Measurements from ENCODE around the gene ENO2.
A peak's percentile ranks its signal among the peaks of the same experiment; 100 is the strongest.

The ENO2 gene

GRCh38 chr12:6912164-6912935 is 2.0 kb upstream of the ENO2 start:
- DNase-seq (ENCODE audit: low read depth): no peak

GRCh38 chr12:6914947-6915788 is 788 bp downstream of the ENO2 start:
- DNase-seq (ENCODE audit: low read depth): no peak

- DNase-seq (ENCODE audit: low read depth): no peak
Observed at GRCh38 chr12:6915789-6916285, 1.5 kb downstream of the ENO2 start.

GRCh38 chr12:6916426-6917200 is 2.2 kb downstream of the ENO2 start:
- no peak for DNase-seq (ENCODE audit: low read depth)

GRCh38 chr12:6917491-6918231 is 3.3 kb downstream of the ENO2 start:
- no peak for DNase-seq (ENCODE audit: low read depth)

- DNase-seq (ENCODE audit: low read depth): no peak
Observed at GRCh38 chr12:6919588-6919987, 5.2 kb downstream of the ENO2 start.

GRCh38 chr12:6921539-6921938 is 7.2 kb downstream of the ENO2 start:
- DNase-seq (ENCODE audit: low read depth): no peak

GRCh38 chr12:6921996-6922946 is 7.9 kb downstream of the ENO2 start:
- no peak for DNase-seq (ENCODE audit: low read depth)

- DNase-seq (ENCODE audit: low read depth): no peak
Observed at GRCh38 chr12:6923003-6923732, 8.8 kb downstream of the ENO2 start.

- no peak for DNase-seq (ENCODE audit: low read depth)
Observed at GRCh38 chr12:6923851-6924250, 9.5 kb downstream of the ENO2 start.

GRCh38 chr12:6925239-6925539 is 10.8 kb downstream of the ENO2 start:
- no peak for DNase-seq (ENCODE audit: low read depth)

GRCh38 chr12:6925540-6926279 is 11.3 kb downstream of the ENO2 start:
- DNase-seq (ENCODE audit: low read depth): no peak

GRCh38 chr12:6927379-6928021 is 13.1 kb downstream of the ENO2 start, which contains the start of gene ATN1:
Gene ATN1, plus strand, starts transcription at chr12:6927959. Its CDS starts 6,043 bp downstream, at chr12:6934002.
- DNase-seq (ENCODE audit: low read depth): peak; percentile 24

GRCh38 chr12:6928022-6928702 is 13.8 kb downstream of the ENO2 start:
- DNase-seq (ENCODE audit: low read depth): no peak

- DNase-seq (ENCODE audit: low read depth): no peak
Observed at GRCh38 chr12:6928703-6929407, 14.5 kb downstream of the ENO2 start.

GRCh38 chr12:6929466-6930452 is 15.4 kb downstream of the ENO2 start:
- no peak for DNase-seq (ENCODE audit: low read depth)
